Measurements from ENCODE around the gene MPHOSPH9.
"Not testable (repeated sequence)": the region's sequence is repeated elsewhere in the genome, so short reads cannot be mapped to it uniquely, and the experiment has no call there.

Gene MPHOSPH9

GRCh38 chr12:123227581-123228258 lies 5.2 kb downstream of the MPHOSPH9 start:
- DNase-seq (ENCODE audit: low spot score) = no peak

DNA sequence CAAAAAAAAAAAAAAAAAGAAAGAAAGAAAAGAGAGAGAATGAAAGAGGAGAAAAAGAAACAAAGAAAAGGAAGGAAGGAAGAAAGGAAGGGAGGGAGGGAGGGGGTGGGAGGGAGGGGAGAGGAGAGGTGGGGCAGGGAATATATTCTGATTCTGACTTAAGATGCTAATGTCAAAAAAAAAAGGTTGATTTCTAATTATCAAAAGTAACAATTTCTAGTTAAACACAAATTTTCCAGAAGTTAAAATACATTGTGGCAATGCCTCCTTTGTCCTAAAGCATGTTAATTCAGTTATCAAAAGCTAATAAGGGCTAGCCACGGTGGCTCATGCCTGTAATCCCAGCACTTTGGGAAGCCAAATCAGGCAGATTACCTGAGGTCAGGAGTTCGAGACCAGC lies 7.5 kb downstream of the MPHOSPH9 start:
- DNase-seq (ENCODE audit: low spot score) = no peak

GRCh38 chr12:123223241-123223668 lies 9.7 kb downstream of the MPHOSPH9 start:
- no peak for DNase-seq (ENCODE audit: low spot score)

DNA sequence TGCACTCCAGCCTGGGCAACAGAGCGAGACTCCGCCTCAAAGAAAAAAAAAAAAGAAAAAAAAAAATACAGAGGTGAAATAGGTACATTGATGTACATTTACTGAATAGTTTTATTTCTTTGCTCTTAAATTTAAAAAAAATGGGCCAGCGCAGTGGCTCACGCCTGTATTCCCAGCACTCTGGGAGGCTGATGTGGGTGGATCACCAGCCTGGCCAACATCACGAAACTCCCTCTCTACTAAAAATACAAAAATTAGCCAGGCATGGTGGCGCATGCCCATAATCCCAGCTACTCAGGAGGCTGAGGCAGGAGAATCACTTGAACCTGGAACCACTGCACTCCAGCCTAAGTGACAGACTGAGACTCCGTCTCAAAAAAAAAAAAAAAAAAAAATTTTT lies 25.1 kb downstream of the MPHOSPH9 start:
- DNase-seq (ENCODE audit: low spot score) = not testable (repeated sequence)

DNA sequence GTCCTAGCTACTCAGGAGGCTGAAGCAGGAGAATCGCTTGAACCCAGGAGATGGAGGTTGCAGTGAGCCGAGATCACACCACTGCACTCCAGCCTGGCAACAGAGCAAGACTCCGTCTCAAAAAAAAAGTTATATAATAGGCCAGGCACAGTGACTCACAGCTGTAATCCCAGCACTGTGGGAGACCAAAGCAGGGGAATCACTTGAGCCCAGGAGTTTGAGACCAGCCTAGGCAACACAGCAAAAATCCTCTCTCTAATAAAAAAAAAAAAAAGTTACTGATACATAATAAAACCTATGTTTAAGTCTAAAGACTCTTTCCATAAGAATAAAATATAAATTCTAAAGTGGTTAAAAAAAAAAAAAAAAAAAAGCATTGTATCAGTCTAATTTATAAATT lies 26.1 kb downstream of the MPHOSPH9 start:
- DNase-seq (ENCODE audit: low spot score) = not testable (repeated sequence)

- no peak for DNase-seq (ENCODE audit: low spot score)
Observed at GRCh38 chr12:123200414-123200813, 32.5 kb downstream of the MPHOSPH9 start.

GRCh38 chr12:123199936-123200335 lies 33.0 kb downstream of the MPHOSPH9 start:
- no peak for DNase-seq (ENCODE audit: low spot score)

GRCh38 chr12:123187637-123188036 lies 45.3 kb downstream of the MPHOSPH9 start:
- DNase-seq (ENCODE audit: low spot score) = no peak

- DNase-seq (ENCODE audit: low spot score) = no peak
Observed at GRCh38 chr12:123180171-123180570, 52.8 kb downstream of the MPHOSPH9 start.

DNA sequence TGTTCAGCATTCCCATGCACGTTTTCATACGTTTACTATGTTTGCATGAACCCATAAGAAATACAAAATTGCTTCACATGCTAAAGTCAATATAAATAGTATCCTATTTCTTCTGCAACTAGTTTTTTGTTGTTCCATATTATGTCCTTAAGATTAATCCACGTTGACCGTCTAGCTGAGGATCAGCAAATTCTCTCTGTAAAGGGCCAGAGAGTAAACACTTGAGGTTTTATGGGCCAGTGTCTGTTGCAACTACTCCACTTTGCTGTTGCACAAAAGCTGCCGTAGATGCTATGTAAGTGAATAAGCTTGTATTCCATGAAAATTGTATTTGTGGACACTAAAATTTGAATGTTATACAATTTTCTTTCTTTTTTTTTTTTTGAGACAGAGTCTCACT lies 61.0 kb downstream of the MPHOSPH9 start:
- DNase-seq (ENCODE audit: low spot score) = no peak

DNA sequence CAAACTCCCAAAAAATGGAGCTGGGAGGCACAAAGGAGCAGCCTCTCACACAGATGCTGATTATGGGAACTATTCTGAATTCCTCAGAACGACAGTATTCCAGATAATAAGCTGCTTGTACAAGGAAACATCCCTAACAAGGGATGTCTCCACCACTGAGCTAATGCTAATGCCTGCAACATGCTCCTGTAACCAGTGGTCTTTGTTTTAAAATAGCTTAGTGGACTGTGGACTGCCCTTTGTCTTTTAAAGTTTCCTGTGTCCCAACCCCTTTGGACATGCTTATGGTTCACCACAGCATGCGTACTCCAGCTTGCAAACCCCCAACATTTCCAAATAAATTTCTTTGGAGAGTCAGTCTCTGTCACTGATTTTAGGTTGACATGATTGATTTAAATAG lies 65.6 kb downstream of the MPHOSPH9 start:
- no peak for DNase-seq (ENCODE audit: low spot score)

GRCh38 chr12:123165537-123165936 lies 67.4 kb downstream of the MPHOSPH9 start:
- no peak for DNase-seq (ENCODE audit: low spot score)

GRCh38 chr12:123164710-123165261 lies 68.2 kb downstream of the MPHOSPH9 start:
- DNase-seq (ENCODE audit: low spot score) = no peak

DNA sequence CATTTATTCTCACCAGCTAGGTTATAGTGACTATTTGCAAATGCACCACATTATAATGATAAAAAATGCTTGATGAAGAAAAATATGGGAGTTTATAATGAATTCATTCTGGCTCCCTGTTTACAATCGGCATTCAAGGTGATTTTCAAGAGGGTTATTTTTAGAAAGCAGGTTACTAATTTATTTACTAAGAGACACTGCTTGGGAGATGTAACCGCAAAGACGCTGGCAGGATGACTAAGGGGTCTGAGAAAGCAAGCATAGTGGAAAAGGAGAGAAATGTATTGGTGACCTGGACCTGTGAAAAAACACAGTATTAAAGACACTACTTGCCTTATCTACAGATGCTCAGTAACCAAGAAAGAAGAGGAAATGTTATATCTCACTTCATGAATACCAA lies 68.7 kb downstream of the MPHOSPH9 start:
- DNase-seq (ENCODE audit: low spot score) = no peak

- DNase-seq (ENCODE audit: low spot score) = no peak
Observed at GRCh38 chr12:123163227-123163626, 69.7 kb downstream of the MPHOSPH9 start.

DNA sequence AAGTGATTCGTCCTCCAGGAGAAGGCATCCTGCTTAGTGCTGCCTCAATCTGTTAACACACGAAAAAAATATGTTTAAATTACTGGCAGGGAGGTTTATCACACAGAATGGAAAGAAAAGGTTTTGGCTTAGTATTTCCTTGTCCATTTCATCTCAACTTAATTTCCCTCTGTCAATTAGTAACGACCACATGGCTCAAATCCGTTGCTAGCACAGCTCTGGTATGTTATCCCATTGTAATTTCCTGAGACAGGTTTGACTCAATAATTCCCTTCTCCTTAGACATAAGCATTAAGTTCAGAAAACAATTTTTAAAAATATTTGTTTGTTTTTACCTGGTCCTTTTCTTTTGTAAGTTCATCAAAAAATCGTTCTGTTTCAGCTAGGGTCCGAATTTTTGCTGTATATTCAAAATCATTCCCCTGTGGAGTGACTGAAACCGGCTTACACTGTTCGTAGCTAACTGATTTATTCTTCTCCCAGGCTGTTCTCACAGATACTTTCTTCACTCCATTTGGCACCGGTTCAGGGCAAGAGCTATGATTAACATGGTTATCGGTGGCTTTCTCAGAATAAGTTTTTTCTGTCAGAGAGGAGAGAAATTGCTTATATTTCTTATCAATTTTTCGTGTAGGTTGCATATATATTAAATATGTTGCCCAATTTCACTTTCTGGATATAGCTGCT lies 72.0 kb downstream of the MPHOSPH9 start:
- DNase-seq (ENCODE audit: low spot score) = no peak

DNA sequence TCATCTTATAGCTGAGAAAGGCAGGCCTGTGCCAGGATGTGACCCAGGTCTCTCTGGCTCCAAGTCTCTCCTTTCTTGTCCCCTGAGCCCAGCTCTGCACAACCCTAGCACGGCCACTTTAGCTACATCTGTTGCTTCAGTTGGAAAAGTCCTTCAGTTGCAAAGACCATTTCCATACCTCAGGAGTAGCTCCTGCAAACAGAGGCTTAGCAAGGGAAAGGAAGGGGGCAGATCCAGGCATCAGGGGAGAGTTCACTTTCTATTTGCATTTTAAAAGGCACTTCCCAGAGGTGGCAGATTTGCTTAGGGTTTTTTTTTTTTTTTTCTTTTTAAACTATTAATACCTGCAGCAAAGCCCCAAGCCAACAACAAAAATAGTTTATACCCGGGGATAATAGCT lies 79.0 kb downstream of the MPHOSPH9 start:
- no peak for DNase-seq (ENCODE audit: low spot score)

- DNase-seq (ENCODE audit: low spot score) = no peak
Observed at GRCh38 chr12:123152833-123153232, 80.1 kb downstream of the MPHOSPH9 start.

DNA sequence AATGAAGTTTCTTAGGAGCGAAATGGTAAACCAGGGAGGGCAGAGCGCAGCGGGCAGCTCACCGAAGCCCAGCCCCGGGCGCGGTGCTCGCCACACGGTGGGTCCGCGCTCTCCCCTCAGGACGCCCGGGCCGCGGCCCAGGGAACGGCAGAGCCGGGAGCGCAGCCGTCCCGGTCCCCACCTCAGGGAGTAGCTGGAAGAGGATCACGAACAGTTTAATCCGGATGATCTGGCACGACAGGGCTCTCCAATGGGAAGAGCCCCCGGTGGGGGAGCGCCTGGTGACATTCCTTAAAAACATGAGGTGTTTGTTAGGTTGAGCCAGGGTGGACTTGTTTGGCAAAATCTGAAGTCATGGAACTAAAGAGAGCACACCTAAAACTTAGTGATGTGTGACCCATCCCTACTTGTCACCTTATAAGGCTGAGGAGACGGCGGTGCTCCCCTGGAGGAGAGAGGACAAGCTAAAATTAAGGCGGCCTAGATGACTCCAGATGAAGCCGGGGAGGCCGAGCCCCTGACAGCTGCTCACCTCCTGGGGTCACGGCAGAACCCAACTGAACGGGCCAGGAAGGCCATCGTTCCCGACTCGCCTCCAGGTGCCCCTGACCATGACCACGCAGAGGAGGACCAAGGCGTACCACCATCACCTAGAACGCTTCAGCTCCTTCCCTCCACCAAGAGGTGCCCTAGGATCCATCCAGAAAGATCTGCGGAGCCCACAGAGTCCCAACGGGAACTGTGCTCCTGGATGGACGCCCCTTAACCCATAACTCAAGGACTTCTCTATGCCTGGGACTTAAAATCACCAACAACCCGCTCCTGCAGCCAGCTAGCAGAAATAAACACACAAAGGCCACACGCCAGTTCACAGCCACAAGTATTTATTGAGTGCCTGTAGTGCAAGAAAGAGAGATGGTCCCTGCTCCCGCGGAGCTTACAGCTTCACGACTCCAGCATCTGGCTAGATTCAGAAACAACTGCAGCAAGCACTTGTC lies 81.2 kb downstream of the MPHOSPH9 start:
- DNase-seq (ENCODE audit: low spot score) = no peak

DNA sequence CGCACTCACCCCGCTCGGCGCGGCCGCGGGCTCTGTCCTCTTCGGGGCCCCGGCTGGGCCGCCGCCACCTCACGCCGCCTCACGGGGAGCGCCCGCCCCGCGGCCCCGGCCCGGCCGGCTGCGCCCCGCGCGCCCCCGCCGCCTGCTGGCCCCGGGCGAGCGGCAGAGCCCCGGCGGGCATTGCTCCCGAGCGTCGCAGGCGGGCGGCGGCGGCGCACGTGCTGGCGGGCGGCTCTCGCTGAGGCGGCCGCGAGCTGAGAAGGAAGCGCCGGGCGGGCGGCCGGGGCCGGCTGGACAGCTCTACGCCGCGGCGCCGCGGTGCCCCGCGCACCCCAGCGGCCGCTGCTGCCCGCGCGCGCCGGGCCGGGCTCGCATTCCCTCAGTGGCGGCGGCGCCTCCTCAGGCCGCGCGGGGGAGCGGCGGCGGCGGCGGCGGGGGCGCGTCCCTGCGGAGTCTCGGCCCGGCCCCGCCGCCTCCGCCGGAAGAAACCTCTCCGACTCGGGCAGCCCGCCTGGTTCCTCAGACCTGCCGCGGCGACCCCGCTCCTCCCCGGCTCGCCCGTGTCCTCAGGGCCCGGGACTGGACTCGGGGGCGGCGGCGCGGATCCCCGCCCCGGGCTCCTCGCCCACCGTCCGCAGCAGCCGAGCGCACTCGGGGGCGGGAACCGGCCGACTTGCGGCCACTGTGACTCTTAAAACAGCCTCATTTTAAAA lies 82.0 kb downstream of the MPHOSPH9 start, which contains the start of gene PITPNM2:
Gene PITPNM2, minus strand, starts transcription at position 347 of the 713 bp plus-strand sequence. CDS start 116,500 bp downstream, outside the sequence.
- DNase-seq (ENCODE audit: low spot score) = no peak

DNA sequence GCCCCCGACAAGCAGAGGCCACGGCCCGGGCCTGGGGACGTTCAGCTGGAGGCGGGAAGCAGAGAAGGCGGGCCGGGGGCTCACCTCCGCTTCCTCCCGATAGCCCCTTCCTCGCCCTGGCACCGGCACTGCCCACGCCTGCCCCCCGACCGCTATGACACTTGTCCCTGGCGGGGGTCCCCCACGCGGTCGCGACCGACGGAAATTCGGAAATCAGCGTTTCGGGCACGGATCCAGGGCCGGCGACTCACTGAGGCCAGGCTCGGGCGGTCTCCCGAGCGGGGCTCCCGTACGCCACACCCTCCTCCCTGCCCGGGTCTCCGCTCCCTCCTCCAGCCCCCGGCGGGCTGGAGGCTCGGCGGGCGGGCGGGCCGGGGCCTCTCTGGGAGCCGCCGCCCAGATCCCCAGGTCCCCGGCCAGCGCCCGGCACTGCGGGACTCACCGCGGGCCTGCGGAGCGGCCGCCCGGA lies 82.6 kb downstream of the MPHOSPH9 start:
- no peak for DNase-seq (ENCODE audit: low spot score)
